IPS DF 4.7 (cell line): ENCODE results near the gene SLC35C1.

ENCODE experiments used
- DNase-seq: peaks from one replicate; pipeline ENCODE4 v3.0.0-alpha.2; 2013; ENCODE audit warnings: low spot score; ENCODE audit errors: extremely low read depth

The SLC35C1 gene

GRCh38 chr11:45804761-45805304, at the start of gene SLC35C1:
TSS of gene SLC35C1 (plus strand) at chr11:45805149. CDS start at chr11:45805802, 653 bp downstream.
- no peak for DNase-seq

GRCh38 chr11:45755281-45755859, 49.6 kb upstream of the SLC35C1 start:
- DNase-seq, result no peak

DNA sequence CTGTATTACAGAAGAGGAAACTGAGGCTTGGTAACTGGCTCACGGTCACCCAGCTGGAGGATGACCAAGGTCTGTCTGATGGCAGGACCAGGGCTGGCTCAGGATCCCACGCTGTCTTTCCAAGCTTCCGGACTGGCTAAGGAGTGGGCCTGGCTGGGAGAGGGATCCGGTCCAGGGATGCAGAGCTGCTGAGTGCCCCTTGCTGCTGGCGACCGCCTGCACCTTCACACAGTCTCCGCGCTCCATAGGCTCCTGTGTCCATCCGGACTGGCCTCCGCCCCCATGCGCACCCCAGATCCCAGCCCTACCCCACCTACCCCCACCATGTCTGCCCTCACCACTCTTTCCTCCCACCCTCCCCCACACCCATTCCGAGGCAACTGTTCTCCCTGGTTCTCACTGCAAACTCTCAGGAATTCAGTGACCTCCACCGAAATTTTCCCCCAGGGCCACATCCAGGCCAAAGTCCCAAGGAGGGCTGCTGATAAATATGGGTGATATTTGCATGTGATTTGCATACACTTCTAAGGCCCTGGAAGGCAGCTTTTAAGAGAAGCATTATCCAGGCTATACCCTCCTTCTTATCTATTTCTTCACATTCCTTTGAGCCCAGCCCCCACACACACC, 48.5 kb upstream of the SLC35C1 start:
- no peak for DNase-seq

GRCh38 chr11:45757672-45758071, 47.3 kb upstream of the SLC35C1 start:
- no peak for DNase-seq

DNA sequence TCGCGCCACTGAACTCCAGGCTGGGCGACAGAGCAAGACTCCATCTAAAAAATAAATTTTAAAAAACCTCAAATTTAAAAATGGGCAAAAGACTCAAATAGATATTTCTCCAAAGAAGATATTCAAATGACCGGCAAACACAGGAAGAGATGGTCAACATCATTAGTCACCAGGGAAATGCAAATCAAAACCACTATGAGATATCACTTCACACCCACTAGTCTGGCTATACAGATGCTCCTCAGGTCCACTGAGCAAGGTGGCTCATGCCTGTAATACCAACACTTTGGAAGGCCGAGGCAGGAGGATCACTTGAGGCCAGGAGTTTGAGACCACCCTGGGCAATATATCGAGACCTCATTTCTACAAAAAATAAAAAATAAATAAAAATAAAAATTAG, 43.3 kb upstream of the SLC35C1 start:
- DNase-seq, result no peak

DNA sequence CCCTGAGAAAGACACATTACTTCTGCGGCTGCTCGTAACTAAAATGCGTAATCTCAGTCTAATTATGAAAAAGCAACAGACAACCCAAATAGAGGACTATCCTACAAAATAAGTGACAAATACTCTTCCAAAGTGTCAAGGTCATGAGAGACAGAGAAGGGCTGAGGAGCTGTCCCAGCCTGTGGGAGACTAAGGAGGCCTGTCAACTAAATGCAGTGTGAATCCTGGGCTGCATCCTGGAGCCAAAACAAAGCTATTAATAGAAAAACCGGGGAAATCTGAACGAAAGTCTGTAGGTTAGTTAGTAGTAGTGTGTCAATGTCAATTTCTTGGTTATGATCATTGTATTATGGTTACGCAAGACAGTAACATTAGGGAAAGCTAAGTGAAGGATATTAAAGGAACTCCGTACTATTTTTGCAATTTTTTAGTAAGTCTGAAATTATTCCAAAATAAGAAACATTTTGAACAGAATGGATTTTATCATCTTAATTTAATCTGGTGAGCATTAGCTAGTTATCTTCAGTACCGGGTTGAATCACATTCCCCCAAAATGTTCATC, 39.8 kb upstream of the SLC35C1 start:
- DNase-seq, result no peak

DNA sequence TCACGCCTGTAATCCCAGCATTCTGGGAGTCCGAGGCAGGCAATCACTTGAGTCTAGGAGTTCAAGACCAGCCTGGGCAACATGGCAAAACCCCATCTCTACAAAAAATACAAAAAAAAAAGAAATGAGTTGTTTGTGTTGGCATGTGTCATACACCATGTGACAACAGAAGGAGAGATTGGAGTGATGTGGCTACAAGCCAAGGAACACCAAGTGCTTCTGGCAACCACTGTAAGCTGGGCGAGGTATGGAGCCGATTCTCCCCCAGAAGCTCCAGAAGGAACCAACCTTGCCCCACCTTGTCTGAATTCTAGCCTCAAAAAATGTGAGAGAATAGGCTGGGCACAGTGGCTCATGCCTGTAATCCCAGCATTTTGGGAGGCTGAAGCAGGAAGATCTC, 39.1 kb upstream of the SLC35C1 start:
- no peak for DNase-seq

- no peak for DNase-seq
Observed at GRCh38 chr11:45766469-45766868, 38.5 kb upstream of the SLC35C1 start.

- DNase-seq, result no peak
Observed at GRCh38 chr11:45768486-45768885, 36.5 kb upstream of the SLC35C1 start.

DNA sequence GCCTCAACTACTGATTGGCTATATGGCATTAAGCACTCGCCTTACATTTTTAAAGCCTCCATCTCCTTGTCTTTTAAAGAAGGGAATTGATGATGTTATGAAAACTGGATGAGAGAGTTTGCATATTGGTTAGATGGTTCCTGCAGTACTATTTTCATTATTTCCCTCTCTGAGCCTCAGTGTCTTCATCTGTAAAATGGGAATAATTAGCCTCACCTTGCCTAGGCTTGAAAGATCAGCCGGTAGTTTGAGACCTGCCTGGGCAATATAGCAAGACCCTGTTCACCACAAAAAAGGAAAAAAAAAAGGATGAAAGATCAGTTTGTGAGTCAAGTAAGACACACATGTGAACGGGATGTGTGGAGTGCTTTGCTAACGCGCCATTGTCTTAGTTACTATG, 35.0 kb upstream of the SLC35C1 start:
- no peak for DNase-seq

GRCh38 chr11:45771193-45771565, 33.8 kb upstream of the SLC35C1 start:
- no peak for DNase-seq

- DNase-seq, result no peak
Observed at GRCh38 chr11:45771566-45772448, 33.1 kb upstream of the SLC35C1 start.

DNA sequence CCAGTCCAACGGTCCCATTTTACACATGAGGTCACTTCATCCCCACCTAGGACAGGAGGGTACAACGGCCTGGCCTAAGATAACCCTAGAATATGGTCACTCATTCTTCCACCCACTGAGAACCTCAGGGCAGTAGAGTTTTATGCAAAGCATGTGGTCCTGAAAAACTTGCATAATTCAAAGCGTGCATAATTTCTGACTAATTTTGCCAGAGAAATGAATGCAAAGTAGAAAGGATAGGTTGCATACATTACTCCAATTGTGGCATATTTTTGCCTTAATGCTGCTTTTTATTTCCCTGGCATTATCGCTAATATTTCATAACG, 32.5 kb upstream of the SLC35C1 start:
- no peak for DNase-seq

GRCh38 chr11:45772986-45773785, 31.8 kb upstream of the SLC35C1 start:
- no peak for DNase-seq

DNA sequence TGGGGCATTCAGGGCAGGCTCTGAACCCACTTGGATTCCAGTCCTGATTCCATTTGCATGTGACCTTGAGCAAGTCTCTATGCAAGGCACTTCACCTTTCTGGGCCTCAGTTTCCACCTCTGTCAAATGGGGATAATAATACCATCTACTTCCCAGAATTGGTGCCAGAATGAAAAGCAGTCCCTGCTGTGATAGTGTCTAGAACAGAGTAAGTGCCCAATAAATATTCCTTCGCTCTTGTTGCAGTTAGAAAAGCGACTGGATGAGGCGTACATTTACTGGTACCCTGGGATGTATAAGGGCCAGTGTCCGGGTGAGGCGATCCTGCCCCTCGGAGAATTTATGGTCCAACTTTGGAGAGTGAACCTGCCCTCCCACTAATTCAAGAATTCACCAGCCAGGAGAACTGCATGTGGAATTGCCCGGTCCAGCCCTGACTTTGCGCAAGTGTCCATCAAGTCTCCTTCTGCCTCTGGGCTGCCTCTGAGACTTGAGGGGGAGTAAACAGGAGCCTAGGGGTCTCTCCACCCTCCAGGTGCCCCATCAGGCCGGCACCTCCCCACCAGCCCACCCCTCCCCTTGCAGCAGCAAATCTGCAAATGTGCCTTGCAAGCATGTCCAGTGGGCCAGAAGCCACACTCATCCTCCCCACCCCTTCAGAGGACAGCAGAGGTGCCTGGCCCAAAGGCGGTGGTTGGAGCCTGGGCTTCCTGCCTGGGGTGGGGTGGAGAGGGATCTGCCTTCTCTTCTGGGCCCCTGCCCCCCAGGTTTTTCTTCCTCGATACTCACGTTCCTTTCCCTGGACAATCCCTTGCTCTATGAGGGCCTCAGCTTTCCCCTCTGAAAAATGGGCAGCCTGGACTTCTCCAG, 30.9 kb upstream of the SLC35C1 start:
- DNase-seq, result no peak

GRCh38 chr11:45774786-45775185, 30.2 kb upstream of the SLC35C1 start:
- no peak for DNase-seq

GRCh38 chr11:45777127-45777969, 27.6 kb upstream of the SLC35C1 start:
- no peak for DNase-seq

GRCh38 chr11:45778341-45778740, 26.6 kb upstream of the SLC35C1 start:
- no peak for DNase-seq

DNA sequence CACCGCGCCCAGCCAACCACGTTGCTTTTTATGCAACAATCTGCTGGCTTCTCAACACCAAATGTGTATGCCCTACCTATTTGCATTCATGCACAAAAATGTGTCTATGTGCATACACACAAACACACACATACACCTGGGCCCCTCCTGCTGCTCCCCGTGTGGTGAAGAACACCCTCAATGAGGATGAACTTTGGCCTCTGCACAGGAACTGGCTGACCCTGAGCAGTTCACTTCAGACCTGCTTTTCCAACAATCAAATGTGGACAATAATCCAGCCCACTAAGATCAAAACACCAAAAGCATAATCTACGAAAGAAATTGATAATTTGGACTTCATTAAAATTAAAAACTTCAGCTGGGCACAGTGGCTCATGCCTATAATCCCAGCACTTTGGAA, 25.3 kb upstream of the SLC35C1 start:
- no peak for DNase-seq
